GM19468 (cell line): ENCODE data around the gene FOXK1.

Experiments used
- ATAC-seq: cut with Tn5 transposase; IDR thresholded peaks from one replicate; pipeline ENCODE4 v1.9.1; 2021; ENCODE audit warnings: mild to moderate bottlenecking, moderate library complexity, moderate number of reproducible peaks; ENCODE audit not compliant: unreplicated experiment; ENCODE audit errors: extremely low read depth

FOXK1 gene

GRCh38 chr7:4760952-4761351 lies 78.9 kb downstream of the FOXK1 start:
- no peak for ATAC-seq

DNA sequence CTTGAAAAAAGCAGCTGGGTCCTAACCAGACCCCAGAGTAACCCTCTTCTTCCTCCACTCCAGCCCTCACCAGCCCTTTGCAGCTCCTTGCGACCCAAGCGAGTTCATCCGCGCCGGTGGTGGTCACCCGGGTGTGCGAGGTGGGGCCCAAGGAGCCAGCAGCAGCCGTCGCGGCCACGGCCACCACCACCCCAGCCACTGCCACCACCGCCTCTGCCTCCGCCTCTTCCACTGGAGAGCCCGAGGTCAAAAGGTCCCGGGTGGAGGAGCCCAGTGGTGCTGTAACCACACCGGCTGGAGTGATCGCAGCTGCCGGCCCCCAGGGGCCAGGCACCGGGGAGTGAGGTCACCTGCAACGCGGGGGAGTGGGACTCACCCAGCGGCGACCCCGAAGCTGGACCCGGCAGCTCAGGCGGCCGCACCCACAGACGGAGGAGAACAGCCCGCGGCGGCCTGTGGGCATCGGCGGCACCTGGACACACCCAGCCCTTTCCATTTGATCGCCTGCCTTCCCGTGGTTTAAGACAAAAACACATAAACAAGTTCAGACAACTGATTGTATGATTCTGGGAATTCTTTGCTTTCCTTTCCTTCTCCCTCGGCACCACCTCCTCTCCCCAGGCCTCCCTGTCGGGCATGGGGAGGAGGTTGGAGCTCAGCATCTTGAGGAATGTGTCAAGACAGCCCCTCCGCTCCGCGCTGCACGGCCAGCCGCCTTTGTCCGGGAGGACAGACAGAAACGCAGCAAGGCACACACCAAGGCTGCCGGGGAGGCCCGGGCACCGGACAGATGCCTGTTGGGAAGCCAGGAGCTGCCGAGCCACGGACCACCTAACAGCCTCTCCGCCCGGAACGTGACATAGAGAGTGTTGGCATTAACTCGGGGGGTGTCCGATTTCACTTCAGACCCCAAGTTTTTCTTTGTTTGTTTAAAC lies 80.3 kb downstream of the FOXK1 start:
- ATAC-seq, result no peak

DNA sequence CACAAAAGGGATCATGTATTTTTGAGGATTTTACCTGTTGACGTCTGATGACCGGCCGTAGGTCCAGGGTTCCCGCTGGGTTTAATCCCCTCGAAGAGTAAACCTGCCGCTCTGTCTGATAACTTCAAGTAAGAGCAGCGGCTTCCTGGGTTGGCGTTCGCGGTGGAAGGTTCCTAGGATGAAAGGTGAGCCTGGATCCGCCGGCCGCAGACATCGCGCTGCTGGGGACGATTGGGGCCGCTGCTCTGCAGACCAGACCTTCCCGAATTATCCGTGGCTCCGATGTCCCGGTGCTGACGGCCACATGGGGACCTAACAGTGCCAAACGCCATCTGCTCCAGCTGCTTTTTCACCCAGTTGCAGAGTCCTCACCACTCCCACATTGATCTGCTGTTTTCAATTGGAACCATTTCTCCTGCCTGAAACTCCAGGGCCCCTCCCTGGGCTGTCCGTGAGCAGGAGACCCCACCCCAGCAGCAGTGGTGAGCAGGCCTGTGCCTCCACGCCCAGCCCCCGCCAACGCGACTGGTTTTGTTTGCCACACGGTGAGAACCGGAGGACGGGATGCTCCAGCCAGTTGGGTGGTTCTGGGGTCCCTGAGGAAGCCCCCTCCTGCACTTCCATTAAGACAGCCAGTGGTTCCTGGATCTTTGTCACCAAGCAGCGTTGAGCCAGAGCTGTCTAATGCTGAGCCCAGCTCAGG lies 81.1 kb downstream of the FOXK1 start:
- no peak for ATAC-seq

DNA sequence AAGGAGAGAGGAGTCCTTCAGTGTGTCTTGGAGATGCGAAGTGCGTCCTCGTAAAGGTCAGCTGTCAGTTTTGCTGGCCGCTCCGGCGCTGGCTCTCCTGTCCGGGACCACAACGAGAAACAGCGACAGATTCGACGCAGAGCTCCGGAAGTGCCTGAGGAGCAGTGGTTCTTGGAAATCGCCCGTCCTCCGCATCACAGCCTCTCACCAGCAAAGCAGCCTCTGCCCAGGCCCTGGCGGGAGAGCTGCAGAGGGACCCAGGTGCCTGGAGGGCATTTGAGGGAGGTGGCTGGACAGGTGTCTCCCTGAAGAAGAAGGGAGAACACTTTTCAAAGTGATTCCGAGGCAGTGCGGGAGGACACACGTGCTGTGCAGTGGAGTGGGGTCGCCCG lies 81.7 kb downstream of the FOXK1 start:
- no peak for ATAC-seq

DNA sequence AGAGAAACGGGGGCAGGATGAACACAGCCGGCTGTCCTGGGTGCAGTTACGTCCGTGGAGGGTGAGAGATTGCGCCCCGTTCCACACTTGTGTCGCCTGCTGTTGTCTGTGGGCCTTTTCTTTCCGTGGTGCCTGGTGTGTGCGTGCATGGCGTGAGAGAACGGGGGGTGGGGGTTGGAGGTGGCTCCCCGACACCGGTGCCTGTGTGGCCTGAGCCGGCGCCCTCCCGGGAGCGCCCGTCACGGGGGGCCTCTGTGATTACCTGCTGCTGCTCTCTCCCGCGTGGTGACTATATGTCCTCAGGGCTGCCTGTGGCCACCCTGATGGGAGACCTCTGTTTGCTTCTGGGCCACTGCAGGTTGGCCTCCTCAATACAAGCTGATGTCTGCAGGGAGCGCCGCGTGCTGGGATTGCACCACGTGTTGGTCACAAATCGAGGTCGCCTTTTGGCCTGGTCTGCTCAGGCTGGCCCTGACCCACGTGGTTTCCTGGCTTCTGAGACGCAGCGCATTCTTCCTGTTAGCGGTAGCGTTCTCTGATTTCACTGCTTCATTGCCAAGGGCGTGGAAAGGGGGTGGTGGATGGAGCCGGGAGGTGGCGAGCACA lies 82.4 kb downstream of the FOXK1 start:
- ATAC-seq, result no peak

- ATAC-seq, result no peak
Measured at GRCh38 chr7:4765776-4766490, 83.8 kb downstream of the FOXK1 start.

DNA sequence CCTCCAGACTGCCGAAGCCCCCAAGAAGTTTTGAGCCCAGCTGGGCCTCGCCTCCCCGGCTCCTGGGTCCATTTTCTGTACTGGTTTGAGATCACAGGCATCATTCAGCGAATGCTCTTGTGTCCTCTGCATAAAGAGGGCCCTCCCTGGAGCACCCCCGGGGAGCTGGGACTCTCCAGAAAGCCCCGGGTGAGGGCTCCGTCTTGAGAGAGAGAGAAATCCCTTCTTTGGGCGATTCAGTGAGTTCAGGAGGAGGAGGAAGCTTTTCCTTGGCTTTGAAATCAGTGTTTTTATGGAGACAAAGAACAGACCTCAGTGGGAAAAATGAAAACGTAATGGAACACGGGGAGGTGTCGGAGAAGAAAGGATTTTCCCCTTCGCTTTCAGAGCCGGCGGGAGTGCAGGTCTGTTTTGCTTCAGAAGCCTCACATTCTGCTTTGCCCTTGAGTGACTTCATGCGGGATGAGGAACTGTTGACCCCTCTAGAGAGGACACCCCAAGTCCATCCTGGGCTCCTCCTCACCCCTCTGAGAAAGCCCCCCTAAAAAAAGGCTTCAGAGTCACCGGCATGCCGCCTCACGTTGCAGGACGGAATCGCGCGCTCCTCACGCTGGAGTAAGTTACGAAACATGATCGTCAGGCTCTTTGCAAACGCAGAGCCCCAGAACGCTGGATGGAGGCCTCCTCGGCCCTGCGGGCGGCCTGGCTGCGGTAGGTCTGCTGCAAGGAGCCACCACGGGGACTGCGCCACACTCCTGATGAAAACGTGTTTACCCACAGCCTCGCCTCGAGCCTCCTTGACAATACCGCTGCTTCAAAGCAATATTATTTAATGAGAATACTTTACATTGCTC lies 84.8 kb downstream of the FOXK1 start:
- ATAC-seq, result no peak

DNA sequence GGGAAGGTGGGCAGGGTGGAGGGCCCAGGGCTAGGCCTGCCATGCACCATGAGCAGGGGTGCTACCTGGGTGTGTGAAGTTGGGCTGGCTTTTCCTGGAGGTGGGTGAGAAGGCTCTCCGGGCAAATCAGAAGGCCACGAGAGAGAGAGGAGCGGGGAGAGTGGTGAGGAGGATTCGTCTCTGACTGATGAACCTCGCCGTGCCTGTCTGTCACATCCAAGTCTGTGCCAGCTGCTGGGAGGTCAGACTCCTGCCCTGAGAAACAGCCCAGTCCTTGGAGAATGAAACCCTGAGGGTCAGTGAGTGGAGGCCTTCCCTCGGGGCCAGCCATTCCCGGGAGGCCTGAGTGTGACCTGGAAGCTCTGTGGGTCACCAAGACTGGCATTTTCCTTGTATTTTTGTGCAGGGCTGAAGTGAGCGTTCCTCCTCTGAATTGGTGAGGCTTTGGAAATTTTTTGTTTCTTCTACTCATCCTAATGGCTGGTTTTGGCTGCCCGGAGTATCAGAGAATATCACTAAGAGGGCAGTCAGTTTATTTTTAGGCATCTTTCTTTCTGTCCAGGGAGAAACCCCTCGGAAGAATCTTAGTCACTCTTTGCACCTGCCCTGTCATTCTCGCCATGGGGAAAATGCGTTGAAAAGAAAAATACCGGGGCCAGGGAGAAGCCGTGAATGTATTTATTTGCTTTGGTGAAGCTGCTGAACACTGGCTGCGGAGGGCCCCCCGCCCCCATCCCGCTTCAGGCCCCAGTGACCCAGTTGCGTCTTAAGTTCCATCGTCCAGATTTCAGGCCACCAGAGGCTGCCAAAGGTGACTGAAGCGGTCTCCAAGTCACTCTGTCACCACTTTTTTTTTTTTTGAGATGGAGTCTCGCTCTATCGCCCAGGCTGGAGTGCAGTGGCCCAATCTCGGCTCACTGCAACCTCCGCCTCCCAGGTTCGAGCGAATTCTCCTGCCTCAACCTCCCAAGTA lies 86.8 kb downstream of the FOXK1 start:
- no peak for ATAC-seq

DNA sequence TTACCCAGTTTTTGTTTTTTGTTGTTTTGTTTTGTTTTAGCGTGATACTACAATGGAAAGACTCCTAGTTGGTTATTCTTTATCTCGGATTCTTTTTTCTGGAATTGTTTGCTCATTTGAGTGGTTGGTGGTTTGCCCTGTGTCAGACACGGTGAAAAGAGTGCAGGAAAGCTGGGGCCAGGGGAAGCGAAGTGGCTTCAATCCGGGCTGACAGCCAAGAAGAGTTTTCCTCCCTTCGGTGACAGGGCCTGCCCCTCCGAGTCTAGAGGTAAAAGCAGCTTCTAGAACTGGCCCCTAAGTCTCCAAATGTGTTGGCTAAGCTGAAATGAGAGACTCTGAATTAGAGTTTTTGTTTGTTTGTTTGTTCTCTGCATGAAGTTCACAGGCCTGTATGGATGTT lies 87.7 kb downstream of the FOXK1 start:
- ATAC-seq, result no peak

DNA sequence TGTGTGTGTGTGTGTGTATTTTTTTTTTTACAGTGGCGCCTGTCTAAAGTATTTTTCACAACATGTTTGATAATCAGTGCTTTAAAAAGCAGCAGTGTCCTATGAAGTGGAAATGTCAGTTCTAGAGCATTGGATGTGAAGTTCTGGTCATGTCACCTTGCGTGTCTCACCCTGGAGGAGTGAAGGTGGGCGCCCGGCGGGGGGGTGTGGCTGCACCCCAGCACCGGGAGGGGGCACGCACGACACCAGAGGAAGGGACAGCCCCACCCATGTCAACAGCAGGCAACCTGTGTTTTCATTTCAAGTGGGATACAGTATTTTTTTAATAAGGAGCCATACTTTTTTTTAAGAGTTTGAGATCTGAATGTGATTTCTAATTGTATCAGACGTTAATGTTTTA lies 88.8 kb downstream of the FOXK1 start:
- ATAC-seq, result no peak

GRCh38 chr7:4771737-4772136 lies 89.6 kb downstream of the FOXK1 start:
- no peak for ATAC-seq

DNA sequence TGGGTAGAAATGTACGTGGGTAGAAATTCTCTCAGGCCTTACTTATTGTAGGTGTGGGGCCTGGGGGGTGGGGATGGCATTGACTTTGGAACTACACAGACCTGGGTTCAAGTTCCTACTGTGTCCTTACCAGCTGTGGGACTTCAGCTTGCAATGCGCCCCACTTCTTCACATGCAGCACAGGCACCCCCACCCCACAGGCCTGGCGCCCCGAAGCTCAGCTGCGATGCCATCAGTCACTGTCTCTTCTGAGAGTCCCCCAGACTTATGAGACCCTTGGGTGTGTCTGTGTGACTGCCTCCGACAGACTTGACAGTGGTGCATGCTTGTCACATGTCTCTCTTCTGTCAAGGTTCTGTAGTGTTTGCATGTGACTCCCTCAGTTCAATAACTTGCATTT lies 90.2 kb downstream of the FOXK1 start:
- ATAC-seq, result no peak

DNA sequence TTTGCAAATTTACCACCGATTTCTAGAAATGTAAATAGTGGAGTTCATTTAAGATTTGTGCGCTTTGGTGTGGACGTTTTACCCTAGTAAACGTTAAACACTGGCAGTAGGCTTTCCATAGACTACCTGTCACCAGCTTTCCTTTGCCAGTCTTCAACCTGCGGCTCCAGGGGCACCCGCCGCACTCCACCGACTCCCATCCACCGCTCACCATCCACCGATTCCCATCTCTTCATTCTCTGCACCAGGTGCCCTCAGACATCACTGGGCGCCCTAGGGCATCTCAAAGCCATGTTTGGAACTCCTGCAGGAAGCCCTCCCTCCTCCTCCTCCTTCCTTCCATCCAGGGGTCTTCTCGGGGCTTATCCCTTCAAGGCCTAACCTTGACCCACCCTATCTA lies 91.9 kb downstream of the FOXK1 start:
- ATAC-seq, result no peak

DNA sequence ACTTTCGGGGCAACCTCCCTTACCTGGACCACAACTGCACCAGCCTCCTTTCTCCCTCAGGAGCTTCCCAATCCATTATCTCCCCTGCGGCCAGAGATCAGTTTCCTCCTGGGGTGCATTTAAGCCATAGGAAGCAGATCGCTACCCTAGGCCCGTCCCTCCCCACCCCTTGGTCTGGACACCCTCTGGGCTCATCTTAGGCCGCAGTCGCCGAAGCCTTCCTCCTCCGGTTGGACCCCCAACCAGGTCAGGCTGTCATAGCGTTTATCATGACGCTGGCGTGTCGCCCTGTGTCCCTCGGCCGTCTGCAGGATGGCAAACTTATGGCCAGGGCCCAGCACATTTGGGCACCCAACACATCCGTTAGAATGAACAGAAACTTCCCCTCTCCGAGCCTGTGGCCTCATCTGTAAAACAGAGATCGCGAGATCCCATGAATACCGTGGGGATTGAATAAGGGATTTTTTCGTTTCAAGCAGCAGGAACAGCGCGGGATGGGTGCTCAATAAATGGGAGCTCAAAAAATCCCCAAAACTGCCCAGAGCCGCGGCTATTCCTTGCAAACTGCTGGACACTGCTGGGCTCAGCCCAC lies 92.7 kb downstream of the FOXK1 start:
- ATAC-seq, result peak; percentile 8

GRCh38 chr7:4775250-4775847 lies 93.3 kb downstream of the FOXK1 start, which contains the start of gene AP5Z1:
TSS of gene AP5Z1 (plus strand) at chr7:4775623. CDS start at chr7:4775716, 93 bp downstream.
- ATAC-seq, result peak; percentile 92

DNA sequence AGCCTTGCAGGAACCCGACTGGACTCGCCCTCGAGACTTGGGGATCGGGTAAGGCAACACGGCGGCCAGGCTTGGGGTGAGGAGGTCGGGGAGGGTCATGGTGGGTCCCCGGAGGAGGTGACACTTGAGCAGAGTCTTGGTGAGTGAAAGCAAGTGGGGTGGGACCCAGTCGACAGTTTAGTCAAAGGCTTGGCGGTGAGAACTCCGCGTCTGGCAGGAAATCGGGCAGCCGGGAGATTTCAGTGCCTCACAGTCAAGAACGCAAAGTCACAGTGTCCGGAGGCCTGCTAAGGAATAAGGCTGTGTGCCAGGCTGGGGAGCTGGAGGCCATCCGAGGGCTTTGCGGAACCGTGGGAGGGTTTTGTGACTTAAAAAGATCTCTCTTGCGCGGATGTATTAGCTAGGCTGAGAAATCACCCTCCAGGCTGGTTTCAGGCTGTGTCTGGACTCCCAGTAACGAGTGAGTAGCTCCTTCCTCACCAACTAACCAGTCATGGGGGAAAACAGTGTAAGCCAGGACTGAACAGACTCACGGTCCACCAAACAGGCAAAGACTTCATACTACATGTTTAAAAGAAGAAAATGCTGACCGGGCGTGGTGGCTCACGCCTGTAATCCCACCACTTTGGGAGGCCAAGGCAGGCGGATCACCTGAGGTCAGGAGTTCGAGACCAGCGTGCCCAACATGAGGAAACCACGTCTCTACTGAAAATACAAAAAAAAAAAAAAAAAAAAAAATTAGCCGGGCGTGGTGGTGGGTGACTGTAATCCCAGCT lies 93.9 kb downstream of the FOXK1 start:
- ATAC-seq, result no peak

GRCh38 chr7:4779118-4779517 lies 97.0 kb downstream of the FOXK1 start:
- ATAC-seq, result no peak
